HCT116 (cell line): Measurements from ENCODE around the gene ZNF521.

Experiments
- EZH2 ChIP-seq: fragments of 200-600 bp; sonication (generic); IDR thresholded peaks from 2 replicates; pipeline ENCODE4 v1.6.1; 2017; ENCODE audit warnings: antibody characterized with exemption, mixed run types
- ZFX ChIP-seq: fragments of 450-650 bp; IDR thresholded peaks from 2 replicates; pipeline ENCODE4 v1.6.1; 2017
- TF ChIP-seq, protein P1 (sequence below), 3 experiments: fragments of 200-600 bp in 1 of 3; sonication (generic) in 1 of 3; IDR thresholded peaks in 2 of 3; conservative IDR thresholded peaks in 1 of 3; 2 replicates each; pipeline ENCODE4 v1.5.1; 2012 to 2017; ENCODE audit warnings: low read depth in 2 of 3, low read length in 2 of 3, antibody characterized with exemption in 1 of 3, borderline replicate concordance in 1 of 3, control low read depth in 1 of 3, mild to moderate bottlenecking in 1 of 3, mixed read lengths in 1 of 3, mixed run types in 1 of 3, moderate library complexity in 1 of 3; ENCODE audit not compliant: insufficient read depth in 1 of 3

DNA sequence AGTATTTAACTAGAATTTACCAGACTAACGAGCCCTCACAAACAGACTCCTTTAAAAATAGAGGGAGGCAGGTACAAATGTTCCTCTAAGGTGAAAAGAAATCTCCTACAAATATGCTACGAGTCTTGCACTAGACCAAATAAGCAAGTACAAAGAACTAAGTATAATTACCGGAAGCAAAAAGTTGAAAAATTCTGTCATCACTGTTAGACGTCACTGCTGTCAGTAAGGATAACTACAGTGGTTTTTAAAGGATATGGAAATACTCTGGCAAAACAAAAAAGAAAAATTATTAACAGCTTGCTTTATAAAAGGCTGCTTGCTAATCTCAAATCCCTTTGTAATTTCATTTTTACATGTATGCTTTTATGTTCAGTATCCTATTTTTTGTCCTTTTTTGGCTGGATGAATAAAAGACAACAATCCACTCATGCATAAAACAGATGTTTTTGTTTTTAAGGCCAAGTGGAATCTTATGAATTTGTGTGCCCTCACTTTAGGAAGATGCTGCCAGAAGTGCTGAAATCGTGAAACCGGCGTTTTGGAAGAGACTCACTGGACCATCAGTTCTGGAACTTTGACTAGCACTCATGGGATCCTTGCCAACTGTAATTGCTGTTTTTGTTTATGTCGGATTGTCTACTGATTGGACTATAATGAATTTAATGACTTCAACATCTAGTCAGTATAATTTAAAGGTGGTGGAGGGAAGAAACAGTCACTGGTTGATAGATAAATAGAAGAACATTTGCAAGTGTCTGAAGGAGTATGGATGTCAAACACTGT, 6.7 kb downstream of the ZNF521 start:
- TF ChIP-seq, protein P1, sequence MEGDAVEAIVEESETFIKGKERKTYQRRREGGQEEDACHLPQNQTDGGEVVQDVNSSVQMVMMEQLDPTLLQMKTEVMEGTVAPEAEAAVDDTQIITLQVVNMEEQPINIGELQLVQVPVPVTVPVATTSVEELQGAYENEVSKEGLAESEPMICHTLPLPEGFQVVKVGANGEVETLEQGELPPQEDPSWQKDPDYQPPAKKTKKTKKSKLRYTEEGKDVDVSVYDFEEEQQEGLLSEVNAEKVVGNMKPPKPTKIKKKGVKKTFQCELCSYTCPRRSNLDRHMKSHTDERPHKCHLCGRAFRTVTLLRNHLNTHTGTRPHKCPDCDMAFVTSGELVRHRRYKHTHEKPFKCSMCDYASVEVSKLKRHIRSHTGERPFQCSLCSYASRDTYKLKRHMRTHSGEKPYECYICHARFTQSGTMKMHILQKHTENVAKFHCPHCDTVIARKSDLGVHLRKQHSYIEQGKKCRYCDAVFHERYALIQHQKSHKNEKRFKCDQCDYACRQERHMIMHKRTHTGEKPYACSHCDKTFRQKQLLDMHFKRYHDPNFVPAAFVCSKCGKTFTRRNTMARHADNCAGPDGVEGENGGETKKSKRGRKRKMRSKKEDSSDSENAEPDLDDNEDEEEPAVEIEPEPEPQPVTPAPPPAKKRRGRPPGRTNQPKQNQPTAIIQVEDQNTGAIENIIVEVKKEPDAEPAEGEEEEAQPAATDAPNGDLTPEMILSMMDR (IDR thresholded peaks at IDR 0.05 in 2 of 3, conservative IDR thresholded peaks at IDR 0.05 in 1 of 3; ENCODE audit: borderline replicate concordance in 1 of 3, insufficient read depth in 1 of 3, low read depth in 2 of 3, low read length in 2 of 3), result no peak
- TF ChIP-seq ZFX (no peak), EZH2 (no peak)
